ENCODE measurements around the gene POLR2L.

The POLR2L gene

GRCh38 chr11:853682-854448 is 11.5 kb upstream of the POLR2L start:
- no peak for DNase-seq

GRCh38 chr11:852762-853161 is 10.4 kb upstream of the POLR2L start:
- no peak for DNase-seq

- DNase-seq = no peak
Observed at GRCh38 chr11:850775-851763, 8.7 kb upstream of the POLR2L start.

- no peak for DNase-seq
Observed at GRCh38 chr11:849951-850774, 7.8 kb upstream of the POLR2L start.

GRCh38 chr11:849104-849824 is 6.9 kb upstream of the POLR2L start:
- no peak for DNase-seq

- no peak for DNase-seq
Observed at GRCh38 chr11:848380-848931, 6.1 kb upstream of the POLR2L start.

- DNase-seq = no peak
Observed at GRCh38 chr11:847876-848275, 5.5 kb upstream of the POLR2L start.

GRCh38 chr11:846496-847098 is 4.3 kb upstream of the POLR2L start:
- DNase-seq = no peak

- DNase-seq = no peak
Observed at GRCh38 chr11:845872-846495, 3.7 kb upstream of the POLR2L start.

- DNase-seq = no peak
Observed at GRCh38 chr11:844693-845644, 2.6 kb upstream of the POLR2L start.

- no peak for DNase-seq
Observed at GRCh38 chr11:843818-844692, 1.7 kb upstream of the POLR2L start.

- no peak for DNase-seq
Observed at GRCh38 chr11:843086-843734, 881 bp upstream of the POLR2L start.

- DNase-seq = no peak
Observed at GRCh38 chr11:841981-842369, 354 bp downstream of the POLR2L start.

- no peak for DNase-seq
Observed at GRCh38 chr11:839875-840617, 2.3 kb downstream of the POLR2L start.

- DNase-seq = no peak
Observed at GRCh38 chr11:839280-839623, 3.1 kb downstream of the POLR2L start.

GRCh38 chr11:838441-839279 is 3.7 kb downstream of the POLR2L start:
- no peak for DNase-seq

GRCh38 chr11:837990-838307 is 4.4 kb downstream of the POLR2L start:
- DNase-seq = no peak
